IMR-90 (cell line): Measurements from ENCODE around the gene MCFD2.

Experiments
- MAZ ChIP-seq: IDR thresholded peaks from 2 replicates; pipeline ENCODE4 v1.6.1; 2012; ENCODE audit warnings: low read depth, mild to moderate bottlenecking, low read length, improper control_type of control experiment, moderate library complexity, borderline replicate concordance
- MXI1 ChIP-seq: IDR thresholded peaks from 2 replicates; pipeline ENCODE4 v1.6.1; 2012; ENCODE audit warnings: low read depth, mild to moderate bottlenecking, low read length, moderate library complexity, borderline replicate concordance
- RAD21 ChIP-seq: IDR thresholded peaks from 2 replicates; pipeline ENCODE4 v1.6.1; 2012; ENCODE audit warnings: low read length, improper control_type of control experiment
- RCOR1 ChIP-seq: IDR thresholded peaks from 2 replicates; pipeline ENCODE4 v1.6.1; 2012; ENCODE audit warnings: mild to moderate bottlenecking, low read length, improper control_type of control experiment; ENCODE audit not compliant: insufficient replicate concordance
- SMC3 ChIP-seq: fragments of 150-350 bp; IDR thresholded peaks from 2 replicates; pipeline ENCODE4 v1.6.1; 2016; ENCODE audit warnings: low read depth, mild to moderate bottlenecking, antibody characterized with exemption, low read length, moderate library complexity
- TF ChIP-seq, protein P1 (sequence below): conservative IDR thresholded peaks from 2 replicates; pipeline ENCODE4 v1.5.1; 2012; ENCODE audit warnings: mild to moderate bottlenecking, low read depth, low read length, improper control_type of control experiment
- TF ChIP-seq, protein P2 (sequence below): fragments of 150-350 bp; IDR thresholded peaks from 2 replicates; pipeline ENCODE4 v1.6.1; 2017; ENCODE audit warnings: mild to moderate bottlenecking, antibody characterized with exemption, low read length, low read depth

GRCh38 chr2:46925474-46926351, 10.1 kb upstream of the MCFD2 start:
- TF ChIP-seq, protein P1, sequence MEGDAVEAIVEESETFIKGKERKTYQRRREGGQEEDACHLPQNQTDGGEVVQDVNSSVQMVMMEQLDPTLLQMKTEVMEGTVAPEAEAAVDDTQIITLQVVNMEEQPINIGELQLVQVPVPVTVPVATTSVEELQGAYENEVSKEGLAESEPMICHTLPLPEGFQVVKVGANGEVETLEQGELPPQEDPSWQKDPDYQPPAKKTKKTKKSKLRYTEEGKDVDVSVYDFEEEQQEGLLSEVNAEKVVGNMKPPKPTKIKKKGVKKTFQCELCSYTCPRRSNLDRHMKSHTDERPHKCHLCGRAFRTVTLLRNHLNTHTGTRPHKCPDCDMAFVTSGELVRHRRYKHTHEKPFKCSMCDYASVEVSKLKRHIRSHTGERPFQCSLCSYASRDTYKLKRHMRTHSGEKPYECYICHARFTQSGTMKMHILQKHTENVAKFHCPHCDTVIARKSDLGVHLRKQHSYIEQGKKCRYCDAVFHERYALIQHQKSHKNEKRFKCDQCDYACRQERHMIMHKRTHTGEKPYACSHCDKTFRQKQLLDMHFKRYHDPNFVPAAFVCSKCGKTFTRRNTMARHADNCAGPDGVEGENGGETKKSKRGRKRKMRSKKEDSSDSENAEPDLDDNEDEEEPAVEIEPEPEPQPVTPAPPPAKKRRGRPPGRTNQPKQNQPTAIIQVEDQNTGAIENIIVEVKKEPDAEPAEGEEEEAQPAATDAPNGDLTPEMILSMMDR: no peak
- TF ChIP-seq RCOR1: no peak
- no peak for TF ChIP-seq SMC3
- no peak for TF ChIP-seq MAZ
- TF ChIP-seq, protein P2, sequence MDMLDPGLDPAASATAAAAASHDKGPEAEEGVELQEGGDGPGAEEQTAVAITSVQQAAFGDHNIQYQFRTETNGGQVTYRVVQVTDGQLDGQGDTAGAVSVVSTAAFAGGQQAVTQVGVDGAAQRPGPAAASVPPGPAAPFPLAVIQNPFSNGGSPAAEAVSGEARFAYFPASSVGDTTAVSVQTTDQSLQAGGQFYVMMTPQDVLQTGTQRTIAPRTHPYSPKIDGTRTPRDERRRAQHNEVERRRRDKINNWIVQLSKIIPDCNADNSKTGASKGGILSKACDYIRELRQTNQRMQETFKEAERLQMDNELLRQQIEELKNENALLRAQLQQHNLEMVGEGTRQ: no peak
- TF ChIP-seq MXI1: no peak
- no peak for TF ChIP-seq RAD21
